BJ (cell line): Measurements from ENCODE around the gene ZNF548. TPM values are rescaled to one million over a fixed set of nuclear protein-coding genes. Genes with fewer than 3 reads are reported as not detected.

Experiments
- CTCF ChIA-PET: fragments of 350-600 bp; formaldehyde crosslinking; extraction: SDS; loops from one replicate; lab custom pipeline; 2021; ENCODE audit warnings: antibody characterized with exemption, inconsistent platforms; lab: Yijun Ruan, JAX
- POLR2A ChIA-PET: fragments of 300-600 bp; sonication (Branson Sonifier 250); formaldehyde crosslinking; extraction: SDS; loops from one replicate; lab custom pipeline; 2021; ENCODE audit warnings: antibody characterized with exemption; lab: Charles Lee
- DNase-seq: peaks from one replicate; pipeline ENCODE4 v3.0.0-alpha.2; 2011; ENCODE audit warnings: low read depth
- H3K27me3 ChIP-seq: 2 replicates; pipeline ENCODE4 v1.6.0; 2011; ENCODE audit warnings: low read length; ENCODE audit not compliant: control insufficient read depth, insufficient read depth
- H3K36me3 ChIP-seq: 2 replicates; pipeline ENCODE4 v1.5.1; 2011; ENCODE audit warnings: low read length; ENCODE audit not compliant: control insufficient read depth, insufficient read depth
- H3K4me3 ChIP-seq: 2 replicates; pipeline ENCODE4 v1.5.1; 2011; ENCODE audit warnings: low read depth, mild to moderate bottlenecking, control low read depth, low read length
- polyA plus RNA-seq: library from polyadenylated mRNA; depleted of rRNA; stranded (reverse); fragments of >200 nt; gene quantifications from 2 replicates; pipeline ENCODE4 v1.2.3, GENCODE V29; 2011
- TF ChIP-seq, protein P1 (sequence below): IDR thresholded peaks from 2 replicates; pipeline ENCODE4 v1.5.1; 2011; ENCODE audit warnings: low read depth, mild to moderate bottlenecking, control low read depth, inconsistent platforms, low read length, moderate library complexity; ENCODE audit not compliant: insufficient read depth

Gene ZNF548
- polyA plus RNA-seq, 1 experiment = 12.7 TPM

- Histone ChIP-seq H3K27me3 (no peaks in the 10 kb centered on the region), H3K36me3 (peaks cover 21% of the 10 kb centered on the region), H3K4me3 (no peak overlapping the region)
- POLR2A ChIA-PET = no interaction called here
- TF ChIP-seq, protein P1, sequence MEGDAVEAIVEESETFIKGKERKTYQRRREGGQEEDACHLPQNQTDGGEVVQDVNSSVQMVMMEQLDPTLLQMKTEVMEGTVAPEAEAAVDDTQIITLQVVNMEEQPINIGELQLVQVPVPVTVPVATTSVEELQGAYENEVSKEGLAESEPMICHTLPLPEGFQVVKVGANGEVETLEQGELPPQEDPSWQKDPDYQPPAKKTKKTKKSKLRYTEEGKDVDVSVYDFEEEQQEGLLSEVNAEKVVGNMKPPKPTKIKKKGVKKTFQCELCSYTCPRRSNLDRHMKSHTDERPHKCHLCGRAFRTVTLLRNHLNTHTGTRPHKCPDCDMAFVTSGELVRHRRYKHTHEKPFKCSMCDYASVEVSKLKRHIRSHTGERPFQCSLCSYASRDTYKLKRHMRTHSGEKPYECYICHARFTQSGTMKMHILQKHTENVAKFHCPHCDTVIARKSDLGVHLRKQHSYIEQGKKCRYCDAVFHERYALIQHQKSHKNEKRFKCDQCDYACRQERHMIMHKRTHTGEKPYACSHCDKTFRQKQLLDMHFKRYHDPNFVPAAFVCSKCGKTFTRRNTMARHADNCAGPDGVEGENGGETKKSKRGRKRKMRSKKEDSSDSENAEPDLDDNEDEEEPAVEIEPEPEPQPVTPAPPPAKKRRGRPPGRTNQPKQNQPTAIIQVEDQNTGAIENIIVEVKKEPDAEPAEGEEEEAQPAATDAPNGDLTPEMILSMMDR = no peak
- no peak for DNase-seq
- CTCF ChIA-PET = no interaction called here
These were observed 13.5 kb upstream of the ZNF548 start for GRCh38 chr19:57376151-57376550.

DNA sequence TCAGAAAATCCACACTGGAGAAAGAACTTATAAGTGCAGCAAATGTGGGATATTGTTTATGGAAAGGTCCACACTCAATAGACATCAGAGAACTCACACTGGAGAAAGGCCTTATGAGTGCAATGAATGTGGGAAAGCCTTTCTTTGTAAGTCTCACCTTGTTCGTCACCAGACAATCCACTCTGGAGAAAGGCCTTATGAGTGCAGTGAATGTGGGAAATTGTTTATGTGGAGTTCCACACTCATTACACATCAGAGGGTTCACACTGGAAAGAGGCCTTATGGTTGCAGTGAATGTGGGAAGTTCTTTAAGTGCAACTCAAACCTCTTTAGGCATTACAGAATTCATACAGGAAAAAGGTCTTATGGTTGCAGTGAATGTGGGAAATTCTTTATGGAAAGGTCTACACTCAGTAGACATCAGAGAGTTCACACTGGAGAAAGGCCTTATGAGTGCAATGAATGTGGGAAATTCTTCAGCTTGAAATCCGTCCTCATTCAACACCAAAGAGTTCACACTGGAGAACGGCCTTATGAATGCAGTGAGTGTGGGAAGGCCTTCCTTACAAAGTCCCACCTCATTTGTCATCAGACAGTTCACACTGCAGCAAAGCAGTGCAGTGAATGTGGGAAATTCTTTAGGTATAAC is 12.0 kb upstream of the ZNF548 start:
- CTCF ChIA-PET = no interaction called here
- POLR2A ChIA-PET = no interaction called here
- Histone ChIP-seq H3K36me3 (peaks cover 18% of the 10 kb centered on the region), H3K27me3 (no peaks in the 10 kb centered on the region), H3K4me3 (no peak overlapping the region)
- no peak for DNase-seq
- TF ChIP-seq, protein P1 = no peak

- no peak for DNase-seq
- ChIA-PET POLR2A (no interaction called here), CTCF (no interaction called here)
- Histone ChIP-seq H3K36me3 (peaks cover 9% of the 10 kb centered on the region), H3K27me3 (no peaks in the 10 kb centered on the region), H3K4me3 (no peak overlapping the region)
- TF ChIP-seq, protein P1 = no peak
These were observed 8.7 kb upstream of the ZNF548 start for GRCh38 chr19:57380923-57381322.

- POLR2A ChIA-PET = no interaction called here
- Histone ChIP-seq H3K4me3 (no peak overlapping the region), H3K36me3 (no peaks in the 10 kb centered on the region; the same call in 1 of the 2 replicates), H3K27me3 (no peaks in the 10 kb centered on the region)
- TF ChIP-seq, protein P1 = no peak
- CTCF ChIA-PET = no interaction called here
- no peak for DNase-seq
These were observed 6.7 kb upstream of the ZNF548 start for GRCh38 chr19:57382806-57383488.

- no peak for DNase-seq
- TF ChIP-seq, protein P1 = no peak
- Histone ChIP-seq H3K36me3 (peaks cover 4% of the 10 kb centered on the region), H3K27me3 (no peaks in the 10 kb centered on the region), H3K4me3 (peak overlapping the region; percentile 91)
- CTCF ChIA-PET = interaction anchor here (1.2 kb wide), 1 partner anchor 16 kb away, joined by 3 read pairs; no protein-coding TSS in a partner anchor
- POLR2A ChIA-PET = interaction anchor here (0.9 kb wide), 1 partner anchor 26 kb away, joined by 3 read pairs; no protein-coding TSS in a partner anchor
These were observed 392 bp upstream of the ZNF548 start for GRCh38 chr19:57389194-57389729.
